H9 (cell line): ENCODE data around the gene TMA16. TPM values are rescaled to one million over a fixed set of nuclear protein-coding genes. Genes with fewer than 3 reads are reported as not detected.

Experiments
- DNase-seq: peaks from one replicate; pipeline ENCODE4 v3.0.0-alpha.2; 2017
- H2AFZ ChIP-seq: one replicate; pipeline ENCODE4 v1.6.1; 2013; ENCODE audit warnings: mild to moderate bottlenecking, low read length, control low read depth, moderate library complexity
- H2AK5ac ChIP-seq: 2 replicates; pipeline ENCODE4 v1.6.1; 2013; ENCODE audit warnings: low read length, control low read depth, mixed read lengths; ENCODE audit not compliant: insufficient read length
- H2BK120ac ChIP-seq: one replicate; pipeline ENCODE4 v1.6.1; 2013; ENCODE audit warnings: low read depth, mild to moderate bottlenecking, low read length, control low read depth, inconsistent platforms; ENCODE audit not compliant: poor library complexity, severe bottlenecking
- H2BK12ac ChIP-seq: 2 replicates; pipeline ENCODE4 v1.6.1; 2013; ENCODE audit warnings: low read length, control low read depth, mixed read lengths, low read depth; ENCODE audit not compliant: insufficient read length
- H2BK15ac ChIP-seq: 2 replicates; pipeline ENCODE4 v1.6.1; 2013; ENCODE audit warnings: low read depth, low read length, control low read depth
- H2BK20ac ChIP-seq: one replicate; pipeline ENCODE4 v1.6.1; 2013; ENCODE audit warnings: low read depth, mild to moderate bottlenecking, low read length, control low read depth, inconsistent platforms; ENCODE audit not compliant: poor library complexity, severe bottlenecking
- H2BK5ac ChIP-seq: 2 replicates; pipeline ENCODE4 v1.6.1; 2013; ENCODE audit warnings: low read length, control low read depth, mixed read lengths; ENCODE audit not compliant: insufficient read length
- H3K14ac ChIP-seq: 2 replicates; pipeline ENCODE4 v1.6.1; 2013; ENCODE audit warnings: low read length, control low read depth; ENCODE audit not compliant: insufficient read depth
- H3K18ac ChIP-seq: 2 replicates; pipeline ENCODE4 v1.6.1; 2013; ENCODE audit warnings: low read depth, mild to moderate bottlenecking, mixed read lengths, low read length, control low read depth; ENCODE audit not compliant: insufficient read length
- H3K23ac ChIP-seq: 2 replicates; pipeline ENCODE4 v1.6.1; 2013; ENCODE audit warnings: low read length, control low read depth, mixed read lengths, low read depth; ENCODE audit not compliant: insufficient read length
- H3K23me2 ChIP-seq: 2 replicates; pipeline ENCODE4 v1.6.1; 2013; ENCODE audit warnings: low read depth, mild to moderate bottlenecking, mixed read lengths, low read length, control low read depth; ENCODE audit not compliant: insufficient read length, poor library complexity, severe bottlenecking
- H3K27ac ChIP-seq: 2 replicates; pipeline ENCODE4 v1.5.1; 2013; ENCODE audit warnings: low read length, control low read depth, mixed read lengths, low read depth; ENCODE audit not compliant: insufficient read length
- H3K27me3 ChIP-seq: 2 replicates; pipeline ENCODE4 v1.6.1; 2013; ENCODE audit warnings: low read length, control low read depth, inconsistent platforms; ENCODE audit not compliant: insufficient read depth
- H3K4ac ChIP-seq: 2 replicates; pipeline ENCODE4 v1.6.1; 2013; ENCODE audit warnings: low read depth, mild to moderate bottlenecking, control low read depth, inconsistent platforms, low read length, moderate library complexity
- H3K4me1 ChIP-seq: 2 replicates; pipeline ENCODE4 v1.6.1; 2013; ENCODE audit warnings: low read length, control low read depth, inconsistent platforms; ENCODE audit not compliant: insufficient read depth
- H3K4me2 ChIP-seq: 2 replicates; pipeline ENCODE4 v1.6.1; 2013; ENCODE audit warnings: low read length, control low read depth, mixed read lengths; ENCODE audit not compliant: insufficient read length, insufficient read depth
- H3K56ac ChIP-seq: 2 replicates; pipeline ENCODE4 v1.6.1; 2013; ENCODE audit warnings: low read depth, mild to moderate bottlenecking, mixed read lengths, low read length, control low read depth; ENCODE audit not compliant: insufficient read length
- H3K79me1 ChIP-seq: 2 replicates; pipeline ENCODE4 v1.6.1; 2013; ENCODE audit warnings: low read depth, mild to moderate bottlenecking, moderate library complexity, low read length, control low read depth, inconsistent platforms; ENCODE audit not compliant: insufficient read depth, poor library complexity, severe bottlenecking
- H3K79me2 ChIP-seq: 2 replicates; pipeline ENCODE4 v1.6.1; 2013; ENCODE audit warnings: low read length, control low read depth, inconsistent platforms; ENCODE audit not compliant: insufficient read depth
- H3K9ac ChIP-seq: 2 replicates; pipeline ENCODE4 v1.6.1; 2013; ENCODE audit warnings: low read length, control low read depth, mixed read lengths; ENCODE audit not compliant: insufficient read length; ENCODE audit errors: extremely low read depth
- H3K9me3 ChIP-seq: one replicate; pipeline ENCODE4 v1.6.1; 2013; ENCODE audit warnings: low read depth, low read length, inconsistent platforms; ENCODE audit not compliant: control insufficient read depth
- H3T11ph ChIP-seq: one replicate; pipeline ENCODE4 v1.6.1; 2013; ENCODE audit warnings: mild to moderate bottlenecking, low read length, control low read depth, inconsistent platforms
- H4K20me1 ChIP-seq: one replicate; pipeline ENCODE4 v1.6.1; 2013; ENCODE audit not compliant: control insufficient read depth, insufficient read length, insufficient read depth
- H4K5ac ChIP-seq: 2 replicates; pipeline ENCODE4 v1.6.1; 2013; ENCODE audit warnings: low read depth, mild to moderate bottlenecking, mixed read lengths, low read length, control low read depth; ENCODE audit not compliant: insufficient read length
- H4K8ac ChIP-seq: replicated peaks from 2 replicates; pipeline ENCODE4 v1.6.1; 2013; ENCODE audit warnings: low read length, control low read depth, mixed read lengths, low read depth; ENCODE audit not compliant: insufficient read length
- H4K91ac ChIP-seq: 2 replicates; pipeline ENCODE4 v1.6.1; 2013; ENCODE audit warnings: low read depth, mild to moderate bottlenecking, moderate library complexity, mixed read lengths, low read length, control low read depth; ENCODE audit not compliant: insufficient read length
- H3K27ac Mint-ChIP-seq, 3 experiments: 2 replicates in 2 of 3; 3 replicates in 1 of 3; pipeline ENCODE4 v1.8.0; 2020 to 2021; ENCODE audit warnings: mixed read lengths in 3 of 3, mild to moderate bottlenecking in 1 of 3, moderate library complexity in 1 of 3
- H3K27me3 Mint-ChIP-seq: 2 replicates; pipeline ENCODE4 v1.8.0; 2021; ENCODE audit warnings: low read depth, mild to moderate bottlenecking, moderate library complexity, mixed read lengths
- H3K36me3 Mint-ChIP-seq, 3 experiments: 2 replicates in 2 of 3; 3 replicates in 1 of 3; pipeline ENCODE4 v1.8.0; 2020 to 2021; ENCODE audit warnings: low read depth in 3 of 3, mixed read lengths in 3 of 3; ENCODE audit not compliant: insufficient read depth in 1 of 3
- H3K4me1 Mint-ChIP-seq, 2 experiments: 2 replicates each; pipeline ENCODE4 v1.8.0; 2020; ENCODE audit warnings: mixed read lengths in 2 of 2
- H3K4me3 Mint-ChIP-seq, 2 experiments: 2 replicates in 1 of 2; 3 replicates in 1 of 2; pipeline ENCODE4 v1.8.0; 2020 to 2021; ENCODE audit warnings: mild to moderate bottlenecking in 2 of 2, mixed read lengths in 2 of 2, moderate library complexity in 1 of 2
- H3K9me3 Mint-ChIP-seq, 2 experiments: 2 replicates in 1 of 2; 3 replicates in 1 of 2; pipeline ENCODE4 v1.8.0; 2020; ENCODE audit warnings: mild to moderate bottlenecking in 2 of 2, mixed read lengths in 2 of 2, moderate library complexity in 1 of 2
- WGBS: extraction: QIAGEN DNeasy Blood & Tissue Kit; methylation state at CpG from one replicate; pipeline ENCODE4 v1.1.7; 2013; ENCODE audit warnings: missing lambda C conversion rate, low lambda C conversion rate, mixed read lengths; ENCODE audit not compliant: insufficient read length; ENCODE audit errors: extremely low coverage; 5-methylcytosine and 5-hydroxymethylcytosine counted together
- total RNA-seq: library from RNA; stranded (reverse); gene quantifications from 2 replicates; pipeline ENCODE4 v1.2.1, GENCODE V29; 2021
- TF ChIP-seq, protein P1 (sequence below): fragments of 200-600 bp; sonication (generic); conservative IDR thresholded peaks from 3 replicates; pipeline ENCODE4 v1.8.0; 2021; ENCODE audit warnings: antibody characterized with exemption, mild to moderate bottlenecking

The TMA16 gene
- total RNA-seq, 1 experiment from 2014 or later = 61.3 TPM

DNA sequence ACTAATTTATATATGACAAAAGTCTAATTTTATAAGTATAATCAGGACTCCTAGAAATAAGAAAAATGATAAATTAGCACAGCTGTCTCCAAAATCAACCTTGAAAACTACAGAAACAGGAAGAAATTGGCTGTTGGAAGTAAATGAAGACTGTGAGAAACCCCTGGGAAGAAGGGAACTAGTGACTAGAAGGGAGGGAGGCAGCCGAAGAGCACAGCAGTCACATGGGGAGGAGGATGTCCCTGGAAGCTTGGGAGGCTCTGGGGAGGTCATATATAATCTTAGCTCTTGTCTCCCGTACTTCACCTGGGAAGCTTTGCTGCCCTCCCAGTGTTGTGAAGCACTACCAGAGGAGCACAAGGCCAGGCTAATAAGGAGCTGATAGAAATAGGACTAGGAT lies 8.9 kb upstream of the TMA16 start:
- Histone ChIP-seq H4K91ac (no peak overlapping the region), H3T11ph (no peak overlapping the region), H3K79me2 (no peaks in the 10 kb centered on the region), H4K5ac (no peak overlapping the region), H2BK5ac (no peak overlapping the region), H3K9me3 (no peaks in the 10 kb centered on the region), H2AFZ (peak overlapping the region; percentile 65), H3K4ac (no peak overlapping the region), H3K14ac (no peak overlapping the region), H3K27me3 (no peaks in the 10 kb centered on the region), H3K18ac (no peak overlapping the region), H4K8ac (no peak overlapping the region), H3K23ac (no peak overlapping the region), H3K4me2 (no peak overlapping the region), H3K9ac (no peak overlapping the region), H3K23me2 (no peaks in the 10 kb centered on the region), H2BK20ac (no peak overlapping the region), H2BK12ac (no peak overlapping the region), H3K27ac (no peak overlapping the region), H3K56ac (no peak overlapping the region), H2AK5ac (no peak overlapping the region), H4K20me1 (no peaks in the 10 kb centered on the region), H2BK15ac (no peak overlapping the region), H3K79me1 (no peaks in the 10 kb centered on the region), H2BK120ac (no peak overlapping the region), H3K4me1 (no peaks in the 10 kb centered on the region)
- Mint-ChIP-seq H3K9me3 (peaks cover 0 to 2% of the 10 kb centered on the region in 2 experiments; a peak in 1 of 5 replicates), H3K27me3 (no peaks in the 10 kb centered on the region), H3K4me3 (no peak overlapping the region; a peak in 1 of 5 replicates), H3K36me3 (no peaks in the 10 kb centered on the region; a peak in 1 of 7 replicates), H3K4me1 (0 out of 4 replicates have a peak, but pooled peaks cover 0 to 2% of the 10 kb centered on the region in 2 experiments), H3K27ac (0 out of 7 replicates have a peak overlapping the region, but pooled peaks of 1 of the 3 experiments have one; percentile 58)
- TF ChIP-seq, protein P1, sequence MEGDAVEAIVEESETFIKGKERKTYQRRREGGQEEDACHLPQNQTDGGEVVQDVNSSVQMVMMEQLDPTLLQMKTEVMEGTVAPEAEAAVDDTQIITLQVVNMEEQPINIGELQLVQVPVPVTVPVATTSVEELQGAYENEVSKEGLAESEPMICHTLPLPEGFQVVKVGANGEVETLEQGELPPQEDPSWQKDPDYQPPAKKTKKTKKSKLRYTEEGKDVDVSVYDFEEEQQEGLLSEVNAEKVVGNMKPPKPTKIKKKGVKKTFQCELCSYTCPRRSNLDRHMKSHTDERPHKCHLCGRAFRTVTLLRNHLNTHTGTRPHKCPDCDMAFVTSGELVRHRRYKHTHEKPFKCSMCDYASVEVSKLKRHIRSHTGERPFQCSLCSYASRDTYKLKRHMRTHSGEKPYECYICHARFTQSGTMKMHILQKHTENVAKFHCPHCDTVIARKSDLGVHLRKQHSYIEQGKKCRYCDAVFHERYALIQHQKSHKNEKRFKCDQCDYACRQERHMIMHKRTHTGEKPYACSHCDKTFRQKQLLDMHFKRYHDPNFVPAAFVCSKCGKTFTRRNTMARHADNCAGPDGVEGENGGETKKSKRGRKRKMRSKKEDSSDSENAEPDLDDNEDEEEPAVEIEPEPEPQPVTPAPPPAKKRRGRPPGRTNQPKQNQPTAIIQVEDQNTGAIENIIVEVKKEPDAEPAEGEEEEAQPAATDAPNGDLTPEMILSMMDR = no peak
- DNase-seq = no peak
- WGBS = no CpG with 5 or more reads among the region's 2 CpGs
